ENCODE measurements around the gene PTTG1.

Gene PTTG1

GRCh38 chr5:160444407-160444806 lies 22.8 kb downstream of the PTTG1 start:
- no peak for TF ChIP-seq CTCF (IDR thresholded peaks at IDR 0.05)
- no peaks in the 10 kb centered on the region for H3K4me1 Mint-ChIP-seq
- DNase-seq: no peak
- no peaks in the 10 kb centered on the region for H3K36me3 Mint-ChIP-seq (ENCODE audit: low read depth)
- H3K27me3 Mint-ChIP-seq (ENCODE audit: low read depth, poor library complexity): no peaks in the 10 kb centered on the region
- no peak overlapping the region for H3K27ac Mint-ChIP-seq
- peaks cover 17% of the 10 kb centered on the region for H3K9me3 Mint-ChIP-seq
- H3K4me3 Mint-ChIP-seq: no peak overlapping the region

- H3K4me1 Mint-ChIP-seq: no peaks in the 10 kb centered on the region
Measured at GRCh38 chr5:160445132-160445531, 23.5 kb downstream of the PTTG1 start.

GRCh38 chr5:160445751-160446150 lies 24.1 kb downstream of the PTTG1 start:
- peaks cover 5% of the 10 kb centered on the region for H3K27me3 Mint-ChIP-seq (ENCODE audit: low read depth, poor library complexity)
- no peaks in the 10 kb centered on the region for H3K4me1 Mint-ChIP-seq
- no peak for DNase-seq
- TF ChIP-seq CTCF (IDR thresholded peaks at IDR 0.05): no peak
- H3K4me3 Mint-ChIP-seq: no peak overlapping the region
- H3K9me3 Mint-ChIP-seq: peaks cover 22% of the 10 kb centered on the region
- H3K27ac Mint-ChIP-seq: no peak overlapping the region
- H3K36me3 Mint-ChIP-seq (ENCODE audit: low read depth): no peaks in the 10 kb centered on the region

More at GRCh38 chr5:160445132-160445531, 23.5 kb downstream of the PTTG1 start:
- no peak overlapping the region for H3K4me3 Mint-ChIP-seq
- H3K27ac Mint-ChIP-seq: no peak overlapping the region
- peaks cover 22% of the 10 kb centered on the region for H3K9me3 Mint-ChIP-seq
- H3K27me3 Mint-ChIP-seq (ENCODE audit: low read depth, poor library complexity): peaks cover 4% of the 10 kb centered on the region
- no peaks in the 10 kb centered on the region for H3K36me3 Mint-ChIP-seq (ENCODE audit: low read depth)
- no peak for TF ChIP-seq CTCF (IDR thresholded peaks at IDR 0.05)
- DNase-seq: no peak

- peaks cover 22% of the 10 kb centered on the region for H3K9me3 Mint-ChIP-seq
- no peaks in the 10 kb centered on the region for H3K36me3 Mint-ChIP-seq (ENCODE audit: low read depth)
- no peak for TF ChIP-seq CTCF (IDR thresholded peaks at IDR 0.05)
- no peak overlapping the region for H3K4me3 Mint-ChIP-seq
- peaks cover 9% of the 10 kb centered on the region for H3K27me3 Mint-ChIP-seq (ENCODE audit: low read depth, poor library complexity)
- no peak for DNase-seq
- H3K27ac Mint-ChIP-seq: no peak overlapping the region
- peaks cover 7% of the 10 kb centered on the region for H3K4me1 Mint-ChIP-seq
Measured at GRCh38 chr5:160448886-160449285, 27.2 kb downstream of the PTTG1 start.

GRCh38 chr5:160449458-160449857 lies 27.8 kb downstream of the PTTG1 start:
- H3K9me3 Mint-ChIP-seq: peaks cover 22% of the 10 kb centered on the region
- H3K27ac Mint-ChIP-seq: no peak overlapping the region
- no peak overlapping the region for H3K4me3 Mint-ChIP-seq
- peaks cover 10% of the 10 kb centered on the region for H3K4me1 Mint-ChIP-seq
- no peak for TF ChIP-seq CTCF (IDR thresholded peaks at IDR 0.05)
- H3K27me3 Mint-ChIP-seq (ENCODE audit: low read depth, poor library complexity): peaks cover 9% of the 10 kb centered on the region
- DNase-seq: no peak
- no peaks in the 10 kb centered on the region for H3K36me3 Mint-ChIP-seq (ENCODE audit: low read depth)

- Mint-ChIP-seq H3K4me1 (peaks cover 10% of the 10 kb centered on the region), H3K27me3 (ENCODE audit: low read depth, poor library complexity) (peaks cover 9% of the 10 kb centered on the region), H3K4me3 (no peak overlapping the region), H3K9me3 (peaks cover 22% of the 10 kb centered on the region), H3K36me3 (ENCODE audit: low read depth) (no peaks in the 10 kb centered on the region), H3K27ac (no peak overlapping the region)
- TF ChIP-seq CTCF (IDR thresholded peaks at IDR 0.05): no peak
- no peak for DNase-seq
Measured at GRCh38 chr5:160450164-160450932, 28.7 kb downstream of the PTTG1 start.
